HG03108 (cell line): Measurements from ENCODE around the gene CARS1.
A peak's percentile ranks its signal among the peaks of the same experiment; 100 is the strongest.

Experiments
- ATAC-seq: cut with Tn5 transposase; IDR thresholded peaks from one replicate; pipeline ENCODE4 v1.9.1; 2021; ENCODE audit warnings: moderate library complexity; ENCODE audit not compliant: unreplicated experiment

The CARS1 gene

DNA sequence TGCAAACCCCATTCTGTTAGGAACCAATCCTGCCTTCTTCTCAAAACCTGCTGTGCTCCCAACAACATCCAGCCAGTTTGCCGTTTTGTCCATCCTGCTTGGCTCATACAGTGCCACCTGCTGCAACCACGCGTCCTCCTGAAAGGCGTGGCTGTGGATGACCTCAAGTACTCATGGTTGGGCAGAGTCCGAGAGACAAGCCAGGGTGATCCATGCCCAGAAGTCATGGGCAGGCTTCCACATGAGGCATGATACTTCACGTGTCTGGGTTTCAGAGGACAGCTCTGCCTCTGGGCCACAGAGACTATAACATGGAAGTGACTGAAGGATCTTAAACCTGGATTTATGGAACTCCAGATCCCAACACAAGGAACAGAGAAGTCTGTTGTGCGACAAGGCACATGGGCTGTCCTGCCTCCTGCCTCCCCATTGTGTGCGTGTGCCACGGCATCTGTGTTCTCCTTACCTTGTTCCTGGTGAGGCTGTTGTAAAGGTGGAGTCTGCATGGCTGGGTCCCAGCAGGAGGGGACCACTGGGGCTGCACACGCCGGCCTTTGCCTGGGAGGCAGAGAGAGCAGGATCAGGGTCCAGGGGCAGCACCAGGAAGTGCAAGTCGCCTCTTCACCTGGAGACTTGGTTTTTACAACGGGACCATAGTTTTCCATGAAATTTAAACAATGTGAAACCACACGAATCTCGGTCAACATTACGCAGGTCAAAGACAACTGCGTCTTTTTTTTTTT lies 15.4 kb downstream of the CARS1 start:
- ATAC-seq, result no peak

DNA sequence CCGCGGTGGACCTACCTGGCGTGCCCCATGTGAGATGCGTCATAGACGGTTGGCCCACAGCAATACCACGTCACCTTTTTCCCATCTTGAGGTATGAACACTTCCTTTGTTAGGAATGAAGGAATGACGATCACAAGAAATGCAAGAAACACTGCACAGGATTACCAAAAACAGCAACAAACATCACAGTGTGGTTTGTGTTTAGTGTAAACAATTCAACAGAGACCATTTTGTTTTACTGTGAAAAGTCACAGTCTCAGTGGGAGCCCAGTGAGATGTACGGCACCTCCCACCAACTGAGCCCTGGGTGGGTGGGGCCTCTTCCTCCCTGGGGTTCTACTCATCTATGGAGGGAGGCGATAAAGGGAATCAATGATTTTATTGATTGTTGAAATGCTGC lies 16.3 kb downstream of the CARS1 start:
- ATAC-seq, result no peak

DNA sequence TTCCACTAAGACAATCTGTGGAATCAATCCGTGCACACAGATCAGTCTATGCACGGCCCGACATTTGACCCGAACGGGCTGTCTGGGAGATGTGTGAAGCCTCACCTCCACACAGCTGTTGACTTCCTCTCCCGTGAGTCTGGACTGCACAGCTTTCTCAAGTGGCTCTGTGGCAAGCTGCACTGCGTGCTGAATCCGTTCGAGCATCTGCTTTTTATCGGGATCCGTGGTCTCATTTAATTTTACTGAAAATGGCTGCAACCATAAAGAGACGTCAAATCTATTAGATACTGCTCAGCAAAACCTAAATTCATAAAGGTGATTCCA lies 19.3 kb downstream of the CARS1 start:
- no peak for ATAC-seq

DNA sequence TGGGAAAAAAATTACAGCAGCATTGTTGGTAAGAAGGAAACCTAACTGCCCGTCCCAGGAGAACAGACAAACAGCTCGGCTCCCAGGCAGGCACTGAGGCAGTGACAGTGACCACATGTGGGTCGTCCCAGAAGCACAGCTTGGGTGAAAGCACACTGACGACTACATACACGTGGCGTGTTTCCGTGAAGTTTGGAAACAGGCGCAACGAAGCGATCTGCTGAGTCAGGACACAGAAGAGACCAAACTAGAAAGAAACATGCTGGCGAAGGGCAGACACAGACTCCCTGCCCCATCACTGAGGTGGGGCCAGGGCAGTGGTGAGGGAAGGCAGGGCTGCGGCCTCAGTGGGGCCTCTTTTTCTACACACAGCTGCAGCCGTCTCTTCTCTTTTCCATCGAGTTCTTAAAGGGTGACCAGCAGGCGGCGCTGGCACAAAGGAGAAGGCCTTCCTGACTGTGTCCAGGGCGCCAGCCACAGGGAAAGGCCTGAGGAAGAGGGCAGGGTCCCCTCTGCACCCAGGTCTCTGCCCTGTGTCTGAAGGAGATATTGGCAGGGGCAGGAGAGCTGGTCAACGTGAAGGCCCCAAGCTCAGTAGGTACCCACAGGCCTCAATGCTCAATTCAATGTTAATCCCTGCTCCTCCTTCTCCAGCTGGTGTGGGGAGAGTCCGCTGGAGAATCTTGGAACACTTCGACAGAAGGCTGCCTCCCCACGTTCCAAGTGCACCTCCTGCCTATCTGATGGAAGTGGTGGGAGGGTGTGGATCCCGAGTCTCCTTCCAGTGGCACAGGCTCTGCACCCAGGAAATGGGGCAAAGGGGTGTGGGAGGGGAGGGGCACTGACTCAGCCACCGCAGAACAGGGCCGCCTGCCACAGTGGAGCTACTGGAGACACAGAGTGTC lies 19.9 kb downstream of the CARS1 start:
- no peak for ATAC-seq

DNA sequence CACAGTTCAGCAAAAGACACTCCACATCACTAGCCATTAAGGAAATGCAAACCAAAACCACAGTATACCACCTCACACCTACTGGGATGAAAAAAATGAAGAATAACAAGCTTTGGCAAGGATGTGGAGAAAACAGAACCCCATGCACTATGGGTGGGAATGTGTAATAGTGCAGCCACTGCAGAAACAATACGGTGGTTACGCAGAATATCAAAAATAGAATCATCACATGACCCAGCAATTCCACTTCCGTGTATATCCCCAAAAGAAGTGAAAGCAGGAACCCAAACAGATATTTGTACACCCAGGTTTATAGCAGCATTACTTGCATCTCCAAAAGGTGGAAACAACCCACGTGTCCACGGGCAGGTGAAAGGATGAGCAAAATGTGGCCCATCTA lies 20.8 kb downstream of the CARS1 start:
- no peak for ATAC-seq

DNA sequence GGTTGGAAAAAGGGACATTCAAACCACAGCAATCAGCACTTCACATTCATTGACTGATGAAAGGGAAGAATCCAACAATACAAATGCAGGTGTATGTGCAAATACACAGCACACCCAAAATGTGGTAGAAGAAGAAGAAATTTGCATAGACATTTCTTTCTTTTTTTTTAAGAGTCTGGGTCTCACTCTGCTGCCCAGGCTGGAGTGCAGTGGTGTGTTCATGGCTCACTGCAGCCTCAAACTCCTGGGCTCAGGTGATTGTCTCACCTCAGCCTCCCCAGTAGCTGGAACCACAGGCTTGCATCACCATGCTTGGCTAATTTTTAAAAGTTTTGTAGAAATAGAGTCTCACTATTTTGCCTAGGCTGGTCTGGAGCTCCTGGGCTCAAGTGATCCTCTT lies 21.9 kb downstream of the CARS1 start:
- ATAC-seq, result no peak

DNA sequence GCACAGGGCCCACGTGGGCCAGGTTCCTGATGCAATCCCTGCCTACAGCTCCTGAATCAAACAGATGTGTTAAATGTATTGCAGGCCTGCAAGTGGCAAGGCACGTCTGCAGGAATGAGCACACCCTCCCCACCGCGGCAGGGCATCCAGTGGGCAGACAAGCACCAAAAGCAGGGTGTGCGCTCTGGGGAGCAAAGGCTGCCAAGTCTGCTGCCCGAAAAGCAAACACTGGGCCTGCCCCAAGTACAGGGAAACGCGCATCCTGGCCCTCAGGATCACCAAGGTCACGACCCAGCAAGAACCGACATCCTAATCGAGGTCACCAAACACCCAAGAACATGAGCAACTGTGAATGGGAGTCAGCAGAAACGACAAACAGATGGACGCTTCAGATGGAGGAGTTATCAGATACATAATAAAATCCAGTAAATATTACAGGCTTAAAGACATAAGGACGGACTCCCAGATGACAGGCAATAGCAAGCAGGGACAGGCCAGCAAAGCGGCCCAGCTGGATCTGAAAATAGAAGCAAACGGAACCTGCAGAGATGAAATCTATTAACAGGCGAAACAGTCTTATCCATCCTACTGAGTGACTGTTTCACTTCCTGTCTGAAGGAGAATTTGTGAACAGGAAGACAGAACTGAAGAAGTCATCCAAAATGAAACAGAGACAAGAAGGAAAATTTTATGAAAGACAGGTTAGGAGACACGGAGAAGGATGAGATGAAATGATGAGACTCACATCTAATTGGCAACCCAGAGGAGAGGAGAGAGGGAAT lies 26.7 kb downstream of the CARS1 start:
- no peak for ATAC-seq

DNA sequence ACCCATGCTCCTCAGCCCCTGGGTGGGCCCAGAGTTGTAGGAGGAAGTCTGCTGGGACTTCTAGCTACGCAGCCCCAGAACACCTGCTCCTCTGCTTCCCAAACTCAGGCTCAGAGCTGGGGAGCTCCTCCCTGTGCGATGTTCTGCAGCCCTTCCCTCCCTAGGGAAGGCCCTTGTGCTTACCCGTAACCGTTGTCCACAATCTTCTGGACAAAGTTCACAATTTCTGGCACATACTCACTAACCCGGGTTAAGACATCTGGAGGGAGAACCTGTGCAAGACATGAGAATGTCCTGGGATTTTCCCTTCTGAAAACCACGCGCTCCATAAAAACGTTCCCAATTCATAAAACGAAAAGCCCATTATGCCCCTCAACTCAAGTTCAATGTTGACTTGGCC lies 28.4 kb downstream of the CARS1 start:
- ATAC-seq, result no peak

DNA sequence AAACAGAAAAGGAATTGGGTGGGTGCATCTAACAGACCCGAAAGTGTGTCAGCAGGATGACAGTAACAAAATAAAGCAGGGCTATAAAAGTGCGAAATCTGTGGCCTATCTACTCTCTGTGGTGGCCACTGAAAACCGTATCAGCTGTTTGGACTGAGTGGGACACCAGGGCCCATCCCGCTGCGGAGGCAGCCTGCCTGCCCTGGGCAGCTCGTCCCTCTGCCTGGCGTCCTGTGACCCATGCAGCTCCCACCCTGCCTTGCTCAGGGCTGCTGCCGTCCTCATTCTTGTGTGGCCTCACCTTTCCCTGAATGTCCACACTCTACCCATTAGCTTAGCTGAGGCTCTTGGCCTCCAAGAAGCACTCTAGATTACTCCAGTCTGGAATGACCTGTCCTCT lies 30.4 kb downstream of the CARS1 start:
- ATAC-seq, result no peak

DNA sequence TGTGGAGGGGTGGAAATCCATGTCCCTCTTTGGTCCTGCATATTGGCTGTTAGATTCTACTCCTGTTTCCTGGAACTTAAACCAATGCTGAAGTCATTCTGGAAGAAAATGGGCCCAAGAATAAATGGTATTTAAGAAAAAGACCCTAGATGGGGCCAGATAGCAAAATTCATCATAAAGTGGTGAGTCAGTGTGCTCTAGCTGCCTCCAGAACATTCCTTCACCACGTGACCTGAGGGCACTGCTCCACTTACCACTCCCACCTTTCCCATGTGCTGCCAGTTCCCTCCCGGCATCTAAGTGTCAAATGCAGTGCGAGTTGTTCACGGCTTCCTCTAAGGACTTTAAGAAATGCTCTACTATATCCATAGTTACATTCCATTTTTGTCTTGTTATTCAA lies 34.2 kb downstream of the CARS1 start:
- ATAC-seq, result no peak

DNA sequence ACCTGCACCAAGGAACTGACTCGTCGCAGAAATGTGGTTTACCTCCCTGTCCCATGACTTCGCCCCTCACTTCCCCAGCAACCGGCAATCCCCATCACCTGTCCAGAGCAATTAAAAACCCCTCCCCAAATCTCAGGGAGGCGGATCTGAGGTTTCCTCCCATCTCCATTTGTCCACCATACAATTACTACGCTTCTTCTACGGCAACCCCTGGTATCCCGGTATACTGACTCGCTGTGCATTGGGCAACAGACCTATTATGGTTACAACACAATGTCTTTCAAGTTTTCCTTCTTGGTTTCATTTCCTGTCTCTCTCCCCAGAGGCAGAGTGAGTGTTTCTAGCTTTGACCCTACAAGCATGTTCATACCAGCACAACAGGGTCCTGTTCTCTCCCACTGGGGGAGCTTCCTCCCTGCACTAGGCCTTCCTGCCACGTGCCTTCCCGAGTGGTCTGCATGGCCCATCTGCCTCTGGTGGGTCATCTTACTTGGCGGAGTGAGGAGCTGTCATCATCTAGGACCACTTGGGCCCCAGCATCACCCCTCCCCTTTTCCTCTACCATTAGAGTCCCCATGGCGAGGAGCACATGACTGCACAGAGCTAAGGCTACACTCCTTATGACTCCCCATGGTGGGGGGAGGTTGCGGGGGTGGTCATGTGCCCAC lies 34.8 kb downstream of the CARS1 start:
- ATAC-seq, result peak; percentile 72

DNA sequence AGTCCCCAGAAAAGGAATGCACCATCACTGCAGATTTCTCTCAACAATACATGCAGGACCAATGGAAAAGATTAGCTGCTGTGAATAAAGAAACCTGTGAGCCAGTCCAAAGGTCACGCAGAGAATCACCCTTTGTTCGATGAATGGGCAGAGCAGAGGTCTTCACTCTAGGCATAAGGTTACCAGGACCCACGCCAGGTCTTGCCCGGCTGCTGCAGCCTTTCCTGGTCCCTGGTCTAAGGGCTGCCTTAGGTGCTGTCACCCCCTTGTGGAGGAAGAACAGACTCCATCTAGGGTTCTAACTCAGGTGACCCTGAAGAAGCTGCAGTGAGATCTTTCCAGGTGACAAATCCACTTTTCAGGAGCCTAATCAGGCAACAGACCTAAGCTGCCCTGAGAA lies 36.1 kb downstream of the CARS1 start:
- no peak for ATAC-seq

DNA sequence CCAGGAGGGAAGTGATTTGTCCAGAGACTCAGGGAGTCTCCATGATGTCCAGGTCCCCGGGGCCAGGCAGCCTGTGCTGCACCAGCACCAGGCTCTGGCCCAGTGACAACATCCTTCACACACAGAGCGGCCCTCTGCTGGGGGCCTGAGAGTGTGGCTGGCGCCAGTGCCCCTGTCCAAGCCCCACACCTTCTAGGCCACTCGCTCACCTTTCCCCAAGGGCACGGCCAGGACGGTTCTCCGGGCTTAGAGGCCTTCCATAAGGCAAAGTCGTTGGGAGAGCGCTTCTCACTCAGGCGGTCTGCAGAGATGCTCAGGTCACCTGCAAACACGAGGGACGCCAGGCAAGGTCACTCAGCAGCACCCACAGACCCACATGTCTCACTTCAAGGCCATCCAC lies 37.2 kb downstream of the CARS1 start:
- ATAC-seq, result no peak

DNA sequence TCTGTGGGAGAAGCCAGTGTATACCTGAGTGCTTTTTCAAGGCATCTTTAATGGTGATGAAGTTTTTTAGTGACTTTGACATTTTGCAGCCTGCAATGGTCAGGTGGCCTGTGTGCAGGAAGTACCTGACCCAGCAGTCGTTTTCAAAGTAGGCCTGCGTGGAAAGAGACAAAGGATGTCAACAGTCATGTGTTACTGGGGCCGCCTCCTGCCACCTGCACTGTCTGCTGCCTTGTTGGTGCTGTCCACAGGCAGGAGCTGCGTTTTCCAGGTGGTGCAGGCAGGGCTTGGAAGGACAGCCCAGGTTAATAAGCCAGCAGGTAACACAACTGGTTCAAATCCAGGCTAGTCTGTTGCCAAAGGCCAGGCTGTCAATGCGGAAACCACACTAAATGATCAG lies 38.6 kb downstream of the CARS1 start:
- ATAC-seq, result no peak

DNA sequence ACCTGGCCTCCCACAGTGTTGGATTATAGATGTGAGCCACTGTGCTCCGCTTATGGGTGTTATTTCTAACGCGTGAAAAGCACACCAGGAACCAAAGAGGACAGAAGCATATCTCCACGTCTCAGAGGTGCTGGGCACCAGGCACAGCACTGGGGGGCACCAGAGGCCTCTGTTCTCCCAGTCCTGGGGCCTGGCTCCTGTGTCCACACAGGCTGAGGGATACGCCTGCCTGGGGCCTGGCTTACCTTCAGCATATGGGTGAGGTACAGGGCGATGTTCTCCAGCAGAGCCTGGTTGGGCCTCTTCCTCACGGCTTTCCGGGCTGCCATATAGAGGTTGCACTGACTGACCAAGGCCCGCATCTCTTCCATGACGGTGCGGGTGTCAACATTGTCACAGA lies 40.4 kb downstream of the CARS1 start:
- no peak for ATAC-seq

DNA sequence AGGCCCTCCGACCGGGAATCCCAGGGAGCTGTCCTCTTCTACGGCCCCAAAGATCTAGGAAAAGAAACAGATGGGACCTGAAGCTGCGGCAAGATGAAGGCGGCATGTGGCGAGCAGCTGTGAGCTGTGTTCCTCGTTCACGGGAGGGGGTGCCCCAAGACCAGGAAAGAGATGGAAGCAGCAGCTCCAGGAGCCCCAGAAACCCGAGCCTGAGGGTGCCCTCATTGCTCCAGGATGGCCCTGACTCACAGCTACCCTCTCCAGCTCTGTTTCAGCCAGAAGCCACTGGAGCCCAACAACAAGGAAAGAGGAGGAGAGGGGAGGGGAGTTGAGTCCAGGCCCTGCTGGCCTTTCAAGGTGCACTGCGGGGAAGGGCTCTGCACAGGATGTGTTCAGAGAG lies 41.4 kb downstream of the CARS1 start:
- no peak for ATAC-seq

DNA sequence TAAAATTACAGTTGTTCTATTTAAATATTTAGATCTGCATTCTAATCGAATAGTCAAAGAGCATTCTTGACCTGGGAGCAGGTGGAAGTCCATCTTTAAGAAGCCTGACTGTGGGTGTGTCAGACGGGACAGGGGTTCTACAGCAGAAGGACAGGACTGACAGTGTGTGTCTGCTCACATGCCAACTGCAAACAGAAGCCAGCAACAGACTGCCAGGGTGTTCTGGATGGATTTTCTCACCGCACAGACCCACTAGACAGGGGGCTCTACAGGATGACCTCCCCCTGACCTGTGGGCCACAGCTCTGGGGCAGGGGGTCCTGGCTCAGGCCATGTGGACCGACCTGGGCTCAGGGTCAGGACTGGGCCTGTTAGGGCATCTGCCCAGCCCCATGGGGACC lies 42.3 kb downstream of the CARS1 start:
- no peak for ATAC-seq

DNA sequence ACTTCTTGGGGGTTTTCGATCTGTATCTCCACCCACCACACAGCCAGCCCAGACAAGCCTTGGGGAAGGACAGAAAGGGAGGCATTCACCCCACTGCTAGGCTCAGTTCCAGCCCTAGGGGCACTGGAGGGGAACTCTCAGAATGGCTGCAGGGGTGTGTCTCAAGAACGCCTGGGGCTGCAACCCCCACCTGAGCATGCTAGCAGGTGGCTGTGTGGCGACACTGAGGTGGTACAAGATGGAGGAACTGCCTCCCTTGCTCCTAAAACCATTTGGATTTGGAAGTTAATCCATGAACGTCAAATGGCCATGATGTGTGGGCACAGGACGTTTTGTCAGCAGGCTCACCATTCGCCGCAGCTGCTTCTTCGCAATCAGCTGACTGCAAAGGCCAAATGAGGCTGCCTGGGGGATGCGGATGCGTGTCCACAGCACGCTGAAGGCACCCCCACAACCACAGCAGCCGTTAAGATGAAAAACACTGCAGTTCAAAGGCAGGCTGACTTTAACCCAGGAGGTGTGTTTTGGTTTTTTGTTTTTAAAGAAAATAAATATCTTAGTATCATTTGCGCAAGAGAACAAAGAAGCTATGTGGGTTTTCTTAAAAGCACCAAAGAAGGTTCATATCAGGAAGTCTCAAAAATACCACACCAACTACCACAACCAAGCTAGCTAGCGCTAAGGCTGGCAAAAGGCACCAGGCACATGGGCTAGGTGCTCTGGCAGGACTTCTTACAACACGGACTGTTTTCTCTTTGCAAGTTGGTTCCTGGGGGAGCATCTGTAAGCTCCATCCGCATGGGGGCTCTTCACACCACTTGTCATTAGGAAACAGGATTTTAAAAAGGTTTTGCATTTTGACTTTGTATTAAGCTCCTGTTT lies 42.9 kb downstream of the CARS1 start:
- no peak for ATAC-seq

DNA sequence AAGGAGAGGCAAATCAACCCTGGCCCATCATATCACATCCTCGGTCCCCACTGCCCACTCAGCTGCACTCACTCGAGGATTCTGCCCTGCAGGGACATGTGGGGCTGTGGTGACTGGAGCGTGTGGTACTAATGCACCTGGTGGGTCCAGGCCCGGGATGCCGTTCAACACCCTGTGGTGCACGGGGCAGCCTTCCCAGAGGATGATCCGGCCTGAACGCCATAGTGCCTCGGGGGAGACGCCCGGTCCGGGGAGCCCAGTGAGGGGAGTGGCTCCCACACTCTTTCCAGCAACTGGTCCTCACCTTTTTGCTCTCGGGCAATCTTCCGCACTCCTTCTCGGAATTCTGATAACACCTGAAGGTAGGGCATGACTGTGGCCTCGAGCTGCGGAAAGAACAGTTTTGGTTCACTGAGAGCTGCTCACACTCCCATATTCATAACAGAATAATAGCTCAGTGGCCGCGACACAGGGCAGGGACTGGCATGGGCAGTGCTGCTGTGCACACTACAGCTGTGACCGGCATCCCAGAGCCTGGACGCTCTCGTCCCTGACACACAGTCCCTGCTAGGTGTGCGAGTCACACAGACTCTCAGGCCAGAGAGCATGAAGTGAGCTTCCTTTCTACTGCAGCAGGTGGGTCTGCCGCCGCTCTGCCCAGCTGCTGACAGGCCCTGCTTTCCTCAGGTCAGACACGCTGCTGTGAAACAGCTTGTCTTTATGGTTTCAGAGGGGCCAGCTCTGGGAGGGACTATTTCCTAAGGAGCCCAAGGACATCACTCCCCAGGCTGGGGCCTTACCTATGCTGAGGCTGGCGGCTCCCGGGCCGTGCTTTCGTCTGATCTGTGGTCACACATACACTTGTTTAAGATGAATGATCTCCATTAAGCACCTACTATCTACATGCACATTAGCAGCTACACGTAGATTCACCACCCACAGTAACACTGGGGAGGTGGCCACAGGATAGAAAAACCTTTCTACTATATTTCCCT lies 45.0 kb downstream of the CARS1 start:
- no peak for ATAC-seq
